DOHH2 (cell line): Measurements from ENCODE around the gene STEAP4.

Source experiments
- H3F3A ChIP-seq: fragments of 200-600 bp; sonication (generic), shearing (Covaris generic); 2 replicates; pipeline ENCODE4 v1.6.0; 2016; ENCODE audit warnings: antibody characterized with exemption, mild to moderate bottlenecking; ENCODE audit not compliant: control insufficient read depth, insufficient read depth
- H3K27ac ChIP-seq: fragments of 200-600 bp; sonication (generic); 2 replicates; pipeline ENCODE4 v1.5.1; 2014; ENCODE audit warnings: low read depth, mild to moderate bottlenecking, low read length, moderate library complexity
- H3K27me3 ChIP-seq: fragments of 200-600 bp; sonication (generic); 2 replicates; pipeline ENCODE4 v1.6.1; 2014; ENCODE audit warnings: mild to moderate bottlenecking, low read length, mixed read lengths; ENCODE audit not compliant: control insufficient read depth
- H3K36me3 ChIP-seq: fragments of 200-600 bp; sonication (generic); 2 replicates; pipeline ENCODE4 v1.6.1; 2014; ENCODE audit warnings: mild to moderate bottlenecking, low read length, moderate library complexity, mixed read lengths; ENCODE audit not compliant: control insufficient read depth
- H3K4me1 ChIP-seq: fragments of 200-600 bp; sonication (generic); 2 replicates; pipeline ENCODE4 v1.6.1; 2014; ENCODE audit warnings: mild to moderate bottlenecking, low read length, mixed read lengths; ENCODE audit not compliant: control insufficient read depth
- H3K4me2 ChIP-seq: fragments of 200-600 bp; sonication (generic); 2 replicates; pipeline ENCODE4 v1.6.0; 2014; ENCODE audit warnings: mild to moderate bottlenecking, low read length, moderate library complexity
- H3K4me3 ChIP-seq: fragments of 200-600 bp; sonication (generic); 2 replicates; pipeline ENCODE4 v1.5.1; 2014; ENCODE audit warnings: mild to moderate bottlenecking, low read length, mixed read lengths
- H3K79me2 ChIP-seq: fragments of 200-600 bp; sonication (generic); 2 replicates; pipeline ENCODE4 v1.6.1; 2014; ENCODE audit warnings: mild to moderate bottlenecking, low read length, mixed read lengths; ENCODE audit not compliant: control insufficient read depth
- H3K9me2 ChIP-seq: fragments of 200-600 bp; sonication (generic); replicated peaks from 2 replicates; pipeline ENCODE4 v1.6.1; 2014; ENCODE audit warnings: mild to moderate bottlenecking, low read length, mixed read lengths; ENCODE audit not compliant: control insufficient read depth
- H3K9me3 ChIP-seq: fragments of 200-600 bp; sonication (generic); 2 replicates; pipeline ENCODE4 v1.6.1; 2014; ENCODE audit warnings: antibody characterized with exemption, low read length, mixed read lengths; ENCODE audit not compliant: control insufficient read depth, insufficient read depth
- H4K20me1 ChIP-seq: fragments of 200-600 bp; sonication (generic); 2 replicates; pipeline ENCODE4 v1.6.0; 2014; ENCODE audit warnings: low read depth, mild to moderate bottlenecking, antibody characterized with exemption, low read length, moderate library complexity; ENCODE audit not compliant: control insufficient read depth, insufficient read depth
- CTCF ChIP-seq: fragments of 200-600 bp; sonication (generic); IDR thresholded peaks from one replicate; pipeline ENCODE4 v1.5.1; 2014; ENCODE audit warnings: antibody characterized with exemption, mild to moderate bottlenecking, low read depth, low read length; ENCODE audit not compliant: poor library complexity, severe bottlenecking
- EZH2phosphoT487 ChIP-seq: fragments of 200-600 bp; sonication (generic); IDR thresholded peaks from 2 replicates; pipeline ENCODE4 v1.6.1; 2017; ENCODE audit warnings: borderline replicate concordance, mild to moderate bottlenecking, antibody characterized with exemption, low read length, moderate library complexity, mixed read lengths

STEAP4 gene

GRCh38 chr7:88307823-88308222 is 1.1 kb upstream of the STEAP4 start:
- Histone ChIP-seq H3K27ac (no peak overlapping the region), H3K9me3 (no peaks in the 10 kb centered on the region), H3K36me3 (no peaks in the 10 kb centered on the region), H3K79me2 (no peaks in the 10 kb centered on the region), H4K20me1 (no peaks in the 10 kb centered on the region), H3K4me1 (no peaks in the 10 kb centered on the region), H3K27me3 (no peaks in the 10 kb centered on the region), H3K4me3 (no peak overlapping the region), H3K4me2 (no peak overlapping the region), H3K9me2 (no peaks in the 10 kb centered on the region), H3F3A (no peaks in the 10 kb centered on the region)
- TF ChIP-seq CTCF (no peak), EZH2phosphoT487 (no peak)

- TF ChIP-seq EZH2phosphoT487 (no peak), CTCF (no peak)
- Histone ChIP-seq H3K4me1 (no peaks in the 10 kb centered on the region), H4K20me1 (no peaks in the 10 kb centered on the region)
Observed at GRCh38 chr7:88307412-88307811, 718 bp upstream of the STEAP4 start.

DNA sequence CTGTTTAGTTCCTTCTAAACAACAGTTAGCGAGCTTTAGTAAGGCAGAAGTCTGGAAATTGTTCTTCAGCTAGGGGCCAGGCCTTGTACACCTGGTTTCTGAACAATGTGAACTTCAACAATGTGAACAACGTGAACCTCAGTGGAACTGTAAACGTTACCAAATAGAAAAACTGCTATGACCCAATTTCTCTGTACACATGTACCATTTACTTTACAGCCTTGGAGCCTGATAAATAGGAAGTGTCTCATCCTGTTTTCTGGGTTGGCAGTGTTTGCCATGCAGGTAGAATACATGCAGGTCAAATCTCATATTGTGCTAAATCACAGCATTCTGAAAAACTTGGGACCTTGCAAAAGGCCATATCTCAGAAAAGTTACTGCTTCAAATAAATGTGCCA is 1.6 kb downstream of the STEAP4 start:
- Histone ChIP-seq H3K27me3 (no peaks in the 10 kb centered on the region), H3K9me3 (no peaks in the 10 kb centered on the region), H3K4me3 (no peak overlapping the region), H3K79me2 (no peaks in the 10 kb centered on the region), H4K20me1 (no peaks in the 10 kb centered on the region), H3K9me2 (no peaks in the 10 kb centered on the region), H3K27ac (no peak overlapping the region), H3F3A (no peaks in the 10 kb centered on the region), H3K36me3 (no peaks in the 10 kb centered on the region), H3K4me1 (no peaks in the 10 kb centered on the region), H3K4me2 (no peak overlapping the region)
- TF ChIP-seq CTCF (no peak), EZH2phosphoT487 (no peak)

More at GRCh38 chr7:88307412-88307811, 718 bp upstream of the STEAP4 start:
- Histone ChIP-seq H3K9me3 (no peaks in the 10 kb centered on the region), H3K27me3 (no peaks in the 10 kb centered on the region), H3F3A (no peaks in the 10 kb centered on the region), H3K79me2 (no peaks in the 10 kb centered on the region), H3K36me3 (no peaks in the 10 kb centered on the region), H3K27ac (no peak overlapping the region), H3K4me2 (no peak overlapping the region), H3K4me3 (no peak overlapping the region), H3K9me2 (no peaks in the 10 kb centered on the region)

GRCh38 chr7:88302486-88302885 is 4.2 kb downstream of the STEAP4 start:
- no peaks in the 10 kb centered on the region for H3F3A ChIP-seq
- no peaks in the 10 kb centered on the region for H3K79me2 ChIP-seq
- H4K20me1 ChIP-seq, result no peaks in the 10 kb centered on the region
- TF ChIP-seq EZH2phosphoT487, result no peak
- no peak for TF ChIP-seq CTCF
- no peaks in the 10 kb centered on the region for H3K9me2 ChIP-seq
- no peak overlapping the region for H3K4me2 ChIP-seq
- H3K4me3 ChIP-seq, result no peak overlapping the region
- no peaks in the 10 kb centered on the region for H3K4me1 ChIP-seq
- no peaks in the 10 kb centered on the region for H3K9me3 ChIP-seq
- H3K27ac ChIP-seq, result no peak overlapping the region
- no peaks in the 10 kb centered on the region for H3K27me3 ChIP-seq
- H3K36me3 ChIP-seq, result no peaks in the 10 kb centered on the region
